NCI-H510A treated with DMSO at 0.1 percent for 48 hours (cell line): ENCODE results near the gene FAM110D.

Experiments
- DNase-seq: peaks from one replicate; lab custom pipeline; 2025; lab: John Stamatoyannopoulos, UW

The FAM110D gene

DNA sequence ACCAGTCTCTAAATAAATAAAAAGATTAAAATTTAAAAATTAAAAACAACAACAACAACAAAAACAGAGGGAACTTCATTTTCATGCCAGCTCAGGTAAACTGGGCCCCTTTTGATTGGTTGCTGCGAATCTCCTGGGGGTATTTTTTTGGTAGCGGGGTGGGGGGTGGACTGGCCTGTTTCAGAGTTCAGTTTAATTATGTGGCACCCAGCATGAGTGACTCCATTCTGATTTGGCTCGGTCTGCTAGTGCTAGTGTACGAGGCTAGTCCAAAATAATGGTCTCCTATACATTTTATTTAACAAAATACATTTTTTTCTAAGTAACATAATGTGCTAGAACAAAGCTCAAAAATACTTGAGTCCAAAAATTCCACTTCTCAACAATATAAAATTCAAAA, 29.1 kb upstream of the FAM110D start:
- no peak for DNase-seq

DNA sequence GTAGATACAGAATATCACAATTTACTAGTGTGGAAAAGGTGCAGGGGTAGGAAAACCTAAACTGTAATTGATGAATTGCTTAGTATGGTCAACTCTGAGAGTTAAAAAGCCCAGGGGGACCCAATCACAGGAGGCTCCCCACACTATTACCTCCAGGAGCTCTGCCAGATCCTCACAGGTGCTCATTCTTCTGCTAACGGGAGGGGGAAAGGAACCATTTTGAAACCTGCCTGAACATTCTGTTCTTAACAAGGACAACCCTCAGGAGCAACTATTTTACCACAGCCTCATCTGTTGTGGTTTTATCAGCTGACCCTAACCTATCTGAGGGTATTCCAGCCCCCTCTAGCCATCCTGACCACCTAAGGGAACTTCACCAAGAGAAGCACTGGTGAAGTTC, 28.2 kb upstream of the FAM110D start:
- DNase-seq, result no peak

DNA sequence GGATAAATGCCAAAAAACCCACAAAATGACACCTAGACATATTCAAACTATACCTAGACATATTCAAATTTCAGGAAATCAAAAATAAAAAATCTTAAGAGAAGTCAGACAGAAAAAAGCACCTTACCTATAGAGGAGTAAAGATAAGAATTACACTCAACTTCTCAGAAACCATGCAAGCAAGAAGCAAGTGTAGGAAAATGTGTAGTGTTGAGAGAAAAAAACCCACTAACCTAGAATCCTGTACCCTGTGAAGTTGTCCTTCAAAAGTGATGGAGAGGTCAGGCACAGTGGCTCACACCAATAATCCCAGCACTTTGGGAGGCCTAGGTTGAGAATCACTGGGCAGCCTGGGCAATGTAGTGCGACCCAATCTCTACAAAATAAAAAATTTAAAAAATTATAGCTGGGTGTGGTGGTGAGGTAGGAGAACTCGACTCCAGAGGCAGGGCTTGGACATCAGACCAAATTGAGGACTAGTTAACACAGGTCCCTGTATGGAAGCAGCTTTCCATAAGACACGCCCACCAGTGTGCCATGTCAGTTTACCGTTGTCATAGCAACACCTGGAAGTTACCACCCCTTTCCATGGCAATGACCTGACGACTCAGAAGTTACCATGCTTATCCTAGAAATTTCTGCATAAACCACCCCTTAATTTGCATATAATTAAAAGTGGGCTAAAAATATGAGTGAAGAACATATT, 26.6 kb upstream of the FAM110D start:
- DNase-seq, result no peak

DNA sequence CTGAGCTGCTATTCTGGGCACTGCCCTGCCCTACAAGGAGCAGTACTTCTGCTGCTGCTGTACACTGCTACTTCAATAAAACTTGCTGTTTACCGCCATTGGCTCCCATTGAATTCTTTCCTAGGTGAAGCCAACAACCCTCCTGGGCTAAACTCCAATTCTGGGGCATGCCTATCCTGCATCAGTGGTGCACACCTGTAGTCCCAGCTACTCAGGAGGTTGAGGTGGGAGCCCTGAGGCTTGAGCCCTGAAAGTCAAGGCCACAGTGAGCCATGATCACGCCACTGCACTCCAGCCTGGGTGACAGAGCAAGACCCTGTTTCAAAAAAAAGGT, 26.1 kb upstream of the FAM110D start:
- DNase-seq, result no peak

DNA sequence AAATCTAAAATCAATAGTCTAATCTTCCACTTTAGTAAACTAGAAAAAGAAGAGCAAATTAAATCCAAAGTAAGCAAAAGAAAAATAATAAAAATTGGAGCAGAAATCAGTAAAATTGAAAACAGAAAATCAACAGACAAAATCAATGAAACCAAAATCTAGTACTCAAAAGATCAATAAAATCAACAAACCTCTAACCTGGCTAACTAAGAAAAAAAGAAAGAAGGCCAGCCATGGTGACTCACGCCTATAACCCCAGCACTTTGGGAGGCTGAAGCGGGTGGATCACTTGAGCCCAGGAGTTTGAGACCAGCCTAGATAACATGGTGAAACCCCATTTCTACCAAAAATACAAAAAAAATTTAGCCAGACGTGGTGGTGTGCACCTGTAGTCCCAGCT, 24.4 kb upstream of the FAM110D start:
- DNase-seq, result no peak

DNA sequence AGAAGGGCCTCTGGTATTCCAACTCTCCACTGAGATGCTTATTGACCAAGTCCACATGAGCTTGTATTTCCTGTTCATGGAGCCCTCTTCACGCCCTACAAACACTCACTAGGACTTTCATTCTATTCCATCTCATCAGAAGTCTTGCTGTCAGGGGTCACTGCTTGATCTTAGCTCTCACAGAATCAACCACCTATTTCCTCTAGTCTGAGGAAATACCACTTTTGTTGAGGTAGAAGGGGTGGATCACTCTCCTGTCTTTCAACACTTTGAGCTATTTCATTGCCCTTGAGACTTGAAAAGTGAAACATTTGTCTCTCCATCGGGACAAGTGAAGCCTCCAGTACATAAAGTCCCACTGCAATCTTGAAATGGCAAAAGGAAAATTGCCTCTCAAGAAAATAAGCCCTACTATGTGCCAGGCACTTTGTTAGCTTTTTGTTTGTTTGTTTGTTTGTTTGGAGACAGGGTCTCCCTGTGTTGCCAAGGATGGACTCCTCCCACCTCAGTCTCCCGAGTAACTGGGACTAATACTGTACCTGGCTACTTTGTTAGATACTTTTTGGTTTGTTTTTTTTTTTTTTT, 19.8 kb upstream of the FAM110D start:
- peak; percentile 60 for DNase-seq

DNA sequence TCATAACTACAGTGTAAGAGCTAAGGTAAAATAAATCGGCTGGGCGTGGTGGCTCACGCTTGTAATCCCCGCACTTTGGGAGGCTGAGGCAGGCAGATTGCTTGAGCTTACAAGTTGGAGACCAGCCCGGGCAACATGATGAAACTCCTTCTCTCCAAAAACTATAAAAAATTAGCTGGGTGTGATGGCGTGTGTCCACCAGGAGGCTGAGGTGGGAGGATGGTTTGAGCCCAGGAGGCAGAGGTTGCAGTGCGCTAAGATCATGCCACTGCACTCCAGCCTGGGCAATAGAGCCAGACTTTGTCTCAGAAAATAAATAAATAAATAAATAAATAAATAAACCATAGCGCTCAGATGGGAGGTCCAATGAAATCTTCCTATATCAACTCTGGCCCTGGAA, 16.7 kb upstream of the FAM110D start:
- DNase-seq, result no peak

DNA sequence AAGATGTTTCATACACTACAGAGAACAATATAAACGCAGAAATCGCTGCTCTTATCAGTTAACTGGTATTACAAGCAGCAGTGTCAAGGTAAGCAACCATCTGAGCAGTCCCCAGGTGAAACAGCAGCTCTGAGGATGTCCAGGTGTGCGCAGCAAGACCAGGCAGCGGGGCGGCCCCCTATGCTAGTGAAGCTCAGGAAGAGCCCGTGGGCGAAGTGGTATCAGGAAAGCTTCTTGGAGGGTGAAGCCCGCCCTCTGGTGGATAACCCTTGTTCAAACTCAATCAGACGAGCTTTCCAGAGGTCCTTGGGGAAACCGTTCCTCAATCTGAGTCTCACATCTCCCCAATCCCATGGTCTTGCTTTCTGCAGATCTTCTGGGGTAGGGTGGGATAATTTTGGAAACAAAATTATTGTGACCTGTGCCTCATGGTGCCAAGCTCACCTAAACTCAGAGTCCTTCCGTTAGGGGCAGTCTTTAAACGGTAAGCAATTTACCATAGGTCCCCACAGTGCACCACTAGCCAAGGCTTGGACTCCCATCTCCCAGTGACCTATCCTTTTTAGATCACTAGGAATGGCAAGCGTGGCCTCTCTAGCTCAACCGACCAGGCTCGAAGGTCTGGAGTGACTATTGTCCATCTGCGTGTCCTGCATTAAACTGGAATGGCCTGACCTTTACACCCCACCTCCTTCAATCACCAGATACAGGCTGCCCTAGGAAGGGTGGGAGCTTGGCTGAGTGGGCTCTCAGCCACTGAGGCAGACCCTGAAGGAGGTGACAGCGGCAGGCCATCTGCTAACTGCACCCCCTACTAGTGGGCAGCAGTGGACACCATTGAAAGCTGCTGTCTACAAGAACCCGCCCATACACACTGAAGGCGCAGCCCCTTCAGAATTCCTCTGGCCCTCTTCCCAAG, 13.6 kb upstream of the FAM110D start:
- peak; percentile 95 for DNase-seq

DNA sequence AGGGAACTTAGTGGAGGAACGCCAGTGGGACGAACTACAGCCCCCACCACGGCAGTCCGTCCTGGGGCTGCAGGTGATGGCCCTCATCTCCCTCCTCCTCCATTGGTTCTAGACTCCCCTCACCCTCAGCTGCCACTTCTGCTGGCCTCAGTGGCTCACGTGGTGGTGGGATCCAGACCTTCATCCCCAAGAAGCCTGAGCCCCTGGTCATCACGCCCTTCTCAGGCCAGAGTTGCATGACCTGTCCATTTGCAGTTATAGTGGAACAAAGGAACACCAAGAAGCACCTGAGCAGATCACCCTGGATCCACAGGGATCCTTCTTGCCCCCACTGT, 13.0 kb upstream of the FAM110D start:
- DNase-seq, result no peak

DNA sequence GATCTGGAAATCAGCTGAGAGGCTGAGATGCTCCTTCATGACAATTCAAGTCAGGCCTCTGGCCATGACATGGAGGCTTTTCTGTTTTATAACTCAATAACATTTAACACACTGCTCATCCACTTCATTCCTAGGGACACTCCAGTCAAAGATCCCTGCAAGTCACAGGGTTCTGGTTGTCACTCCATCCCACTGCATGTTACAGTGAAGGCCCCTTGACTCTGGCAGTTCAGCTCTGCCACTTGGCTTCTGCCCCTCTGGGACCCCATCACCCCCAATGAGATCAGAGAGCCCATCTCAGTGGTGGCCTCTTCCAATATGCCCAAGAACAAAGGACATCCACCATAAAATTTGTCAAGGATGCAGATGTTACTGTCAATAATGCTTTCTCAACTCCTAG, 10.0 kb upstream of the FAM110D start:
- DNase-seq, result no peak

DNA sequence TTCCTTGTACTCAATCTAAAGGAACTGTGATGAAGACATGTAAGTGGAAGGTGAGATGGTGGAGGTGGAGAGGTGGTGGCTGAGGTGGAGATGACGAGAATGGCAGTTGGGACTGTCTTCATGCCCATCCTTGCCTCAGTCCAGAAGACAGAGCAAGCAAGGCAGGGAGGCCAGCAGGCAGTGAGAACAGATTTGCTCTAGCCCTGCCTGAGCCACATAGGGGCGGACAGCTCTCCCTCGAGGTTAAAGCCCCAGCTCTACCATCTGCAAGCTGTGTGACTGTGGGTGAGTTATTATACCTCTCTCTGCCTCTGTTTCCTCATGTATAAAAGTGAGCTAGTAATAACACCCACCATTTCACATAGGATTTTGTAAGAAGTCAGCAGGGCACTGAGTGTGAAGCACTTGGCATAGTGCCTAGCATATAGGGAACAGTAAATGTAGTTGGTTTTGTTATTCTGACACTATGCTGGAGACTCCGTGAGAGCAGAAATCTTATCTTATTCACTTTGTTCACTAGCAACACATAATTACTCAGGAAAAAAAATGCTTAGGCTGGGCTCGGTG, 4.8 kb upstream of the FAM110D start:
- DNase-seq, result no peak

DNA sequence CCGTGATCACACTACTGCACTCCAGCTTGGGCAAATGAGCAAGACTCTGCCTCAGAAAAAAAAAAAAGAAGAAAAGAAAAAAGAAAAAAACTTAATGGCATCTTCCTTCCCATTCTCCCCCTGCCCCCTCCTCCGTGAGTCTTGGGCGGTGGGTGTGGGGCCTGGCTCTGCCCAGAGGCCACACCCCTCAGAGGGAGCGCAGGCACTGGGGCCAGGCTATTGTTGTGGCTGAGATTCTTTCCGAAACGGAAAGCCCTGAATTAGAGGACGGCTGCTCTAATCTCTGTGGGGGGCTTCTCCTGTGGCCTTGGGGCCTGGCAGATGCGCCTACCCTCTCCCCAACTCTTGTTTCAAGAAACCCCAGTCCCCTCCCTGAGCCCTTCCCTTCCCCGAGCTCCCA, 4.1 kb upstream of the FAM110D start:
- DNase-seq, result no peak

DNA sequence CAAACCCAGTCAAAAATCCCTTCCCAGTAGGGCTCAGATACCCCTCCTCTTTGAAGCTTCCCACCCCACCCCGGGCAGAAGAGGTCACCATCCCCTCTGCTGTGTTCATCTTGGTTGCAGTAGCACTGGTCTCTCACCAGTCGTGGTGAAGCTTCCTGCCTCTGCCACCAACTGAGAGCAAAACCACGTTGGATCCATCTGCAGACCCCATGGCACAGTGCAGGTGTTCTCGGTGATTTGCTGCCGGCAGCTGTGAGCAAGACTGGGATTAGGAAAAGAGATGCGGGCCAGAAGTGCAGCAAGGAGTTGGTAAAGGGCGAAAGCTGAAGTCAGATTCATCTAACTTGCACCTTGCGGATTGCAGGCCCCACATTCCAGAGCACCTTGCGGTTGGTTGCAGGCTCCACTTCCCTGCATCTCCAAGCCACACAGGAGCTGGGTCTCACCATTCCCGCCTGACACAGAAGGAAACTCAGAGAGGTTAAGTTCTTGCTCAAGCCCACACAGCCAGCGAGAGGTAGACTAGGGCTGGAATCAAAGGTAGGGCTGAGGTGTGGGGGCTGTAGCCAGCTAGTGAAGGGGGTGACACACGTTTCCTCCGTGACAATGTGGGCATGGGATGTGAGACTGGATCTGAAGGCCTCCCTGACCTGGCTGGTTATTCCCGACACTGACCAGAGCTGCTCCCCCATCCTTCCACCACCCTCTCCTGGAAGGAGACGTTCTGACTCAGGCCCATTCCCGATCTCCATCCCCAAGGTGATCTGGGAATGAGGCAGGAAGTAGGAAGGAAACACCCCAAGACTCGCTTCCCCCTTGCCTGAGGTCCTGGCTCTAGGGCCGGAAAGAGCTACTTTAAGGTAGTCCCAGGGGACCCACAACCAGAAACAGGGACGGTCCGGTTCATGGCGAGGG, 3.3 kb upstream of the FAM110D start:
- no peak for DNase-seq

DNA sequence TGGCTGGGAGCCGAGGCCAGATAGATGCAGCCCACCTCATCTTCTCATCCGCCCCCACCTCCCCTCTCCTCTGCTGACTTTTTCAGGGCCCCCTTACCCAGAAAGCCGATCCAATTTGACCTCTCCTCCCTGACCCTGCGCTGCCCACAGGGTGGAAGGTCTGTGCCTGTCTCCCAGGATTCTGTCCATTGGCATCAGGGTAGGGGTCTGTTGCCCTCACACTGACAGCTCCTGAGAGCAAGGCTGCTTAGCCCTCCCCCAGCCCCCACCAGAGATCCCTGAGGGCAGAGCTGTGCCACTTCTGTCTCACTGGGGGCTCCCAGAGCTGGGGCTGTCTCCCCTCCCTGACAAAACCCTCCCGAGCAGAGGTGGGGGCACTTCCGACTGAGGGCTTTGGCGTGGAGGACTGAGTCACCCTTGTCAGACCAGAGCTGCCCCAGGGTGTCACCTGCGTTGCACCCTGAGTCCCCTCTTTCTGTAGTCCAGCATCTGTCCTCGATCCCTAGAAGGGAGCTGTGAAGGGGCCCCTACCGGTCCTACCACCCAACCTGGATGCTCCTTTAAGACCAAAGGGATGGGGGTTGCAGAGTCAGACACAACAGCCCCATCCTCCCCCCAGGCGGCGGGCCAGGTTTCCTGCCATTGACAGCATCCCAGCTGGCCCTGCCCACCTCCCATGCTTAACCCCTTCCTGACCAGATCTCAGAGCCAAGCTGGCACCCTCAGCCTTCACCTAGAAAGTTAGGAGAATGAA, 2.4 kb upstream of the FAM110D start:
- DNase-seq, result peak; percentile 27

DNA sequence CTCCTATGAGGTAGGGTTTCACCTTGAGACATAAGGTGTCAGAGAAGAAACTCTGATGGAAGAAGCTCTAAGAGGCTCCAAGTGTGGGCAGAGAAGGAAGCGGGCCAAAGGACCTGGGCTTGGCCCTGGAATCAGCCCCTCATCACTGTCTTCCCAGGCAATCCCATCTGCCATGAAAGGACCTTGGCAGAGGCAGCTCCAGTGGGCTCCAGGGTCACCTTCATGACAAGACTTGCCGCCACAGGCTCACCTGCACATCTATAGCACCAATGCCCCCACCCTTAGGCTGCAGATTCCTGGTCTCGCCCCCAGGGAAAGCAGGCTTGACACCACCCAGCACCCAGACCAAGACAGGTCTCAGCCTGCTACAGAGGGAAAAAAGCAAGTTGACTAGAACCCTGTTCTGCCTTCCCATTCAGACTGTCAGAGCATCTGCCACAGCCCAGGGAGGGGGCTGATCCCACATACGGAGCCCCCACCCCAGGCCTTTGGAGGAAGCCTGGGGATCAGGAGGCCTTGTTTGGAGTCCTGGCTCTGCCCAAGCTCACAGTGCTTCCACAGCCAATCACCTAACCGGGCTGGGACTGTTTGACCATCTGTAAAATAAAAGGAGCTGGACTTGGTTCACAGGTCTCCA, 490 bp upstream of the FAM110D start:
- DNase-seq, result no peak

DNA sequence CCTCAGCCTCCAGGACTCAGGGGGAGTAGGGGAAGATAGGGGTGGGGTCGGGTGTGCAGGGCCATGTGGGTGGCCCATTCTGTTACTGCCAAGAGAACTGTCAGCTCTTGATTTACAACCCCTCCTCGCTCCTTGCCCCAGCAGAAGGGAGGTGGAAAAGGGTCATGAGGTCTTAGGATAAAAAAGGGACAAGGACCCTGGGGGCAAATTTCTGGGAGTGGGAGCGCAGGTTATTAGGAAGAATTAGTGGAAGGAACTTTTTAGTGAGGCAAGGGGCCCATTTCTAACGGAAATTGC, 812 bp downstream of the FAM110D start:
- DNase-seq, result no peak

DNA sequence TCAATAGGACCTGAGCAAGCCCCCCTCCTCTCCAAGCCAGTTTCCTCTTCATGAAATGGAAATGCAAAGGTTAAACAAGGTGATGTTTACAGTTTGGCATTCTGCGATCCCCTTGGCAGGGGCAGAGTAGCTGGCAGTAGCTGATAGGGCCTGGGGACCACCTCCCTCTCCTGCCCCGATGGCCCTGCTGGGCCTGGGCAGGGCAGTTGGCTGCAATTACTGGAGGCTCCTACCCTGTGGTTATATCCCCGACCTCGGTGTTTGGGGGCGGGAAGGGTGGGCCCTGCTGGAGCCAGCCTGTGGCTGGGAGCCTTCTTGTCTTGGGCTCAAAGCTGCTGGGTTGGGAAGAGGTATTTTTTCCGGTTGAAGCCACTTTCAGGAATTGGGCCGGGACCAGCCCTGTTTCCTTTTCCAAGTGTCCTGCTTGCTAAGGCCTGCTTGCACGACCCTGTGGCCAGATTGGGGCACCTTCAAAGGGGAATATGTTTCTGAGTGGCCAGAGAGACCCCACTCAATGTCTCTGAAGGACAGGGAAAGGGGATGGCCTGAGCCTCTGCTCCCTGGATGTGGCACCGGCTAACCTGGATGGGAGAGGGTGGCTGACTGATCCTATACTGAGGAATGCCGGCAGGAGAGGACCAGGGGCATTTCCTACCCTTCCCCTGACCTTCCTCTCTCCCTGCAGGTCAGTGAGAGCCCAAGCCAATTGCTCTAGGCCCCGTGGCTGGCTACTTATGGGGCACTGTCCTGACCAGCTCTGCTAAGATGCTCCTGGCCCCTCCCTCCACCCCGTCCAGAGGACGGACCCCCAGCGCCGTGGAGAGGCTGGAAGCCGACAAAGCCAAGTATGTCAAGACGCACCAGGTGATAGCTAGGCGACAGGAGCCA, 1.9 kb downstream of the FAM110D start:
- DNase-seq, result no peak

DNA sequence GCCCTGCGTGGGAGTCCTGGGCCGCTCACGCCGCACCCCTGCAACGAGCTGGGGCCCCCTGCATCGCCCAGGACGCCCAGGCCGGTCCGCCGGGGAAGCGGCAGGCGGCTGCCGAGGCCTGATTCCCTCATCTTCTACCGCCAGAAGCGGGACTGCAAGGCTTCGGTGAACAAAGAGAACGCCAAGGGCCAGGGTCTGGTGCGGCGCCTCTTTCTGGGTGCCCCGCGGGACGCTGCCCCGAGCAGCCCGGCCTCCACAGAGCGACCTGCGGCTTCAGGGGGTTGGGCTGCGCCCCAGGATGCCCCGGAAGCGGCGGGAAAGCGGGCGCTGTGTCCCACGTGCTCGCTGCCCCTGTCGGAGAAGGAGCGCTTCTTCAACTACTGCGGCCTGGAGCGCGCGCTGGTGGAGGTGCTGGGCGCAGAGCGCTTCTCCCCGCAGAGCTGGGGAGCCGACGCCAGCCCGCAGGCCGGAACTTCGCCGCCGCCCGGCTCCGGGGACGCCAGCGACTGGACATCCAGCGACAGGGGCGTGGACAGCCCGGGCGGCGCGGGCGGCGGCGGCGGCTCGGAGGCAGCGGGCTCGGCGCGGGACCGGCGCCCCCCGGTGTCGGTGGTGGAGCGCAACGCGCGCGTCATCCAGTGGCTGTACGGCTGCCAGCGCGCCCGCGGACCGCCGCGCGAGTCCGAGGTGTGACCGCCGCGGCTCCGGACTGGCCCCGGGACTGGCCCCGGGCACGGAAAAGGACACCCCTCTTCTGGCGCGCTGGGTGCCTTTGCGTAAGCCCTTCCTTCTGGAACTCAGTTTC, 2.7 kb downstream of the FAM110D start:
- peak; percentile 26 for DNase-seq

DNA sequence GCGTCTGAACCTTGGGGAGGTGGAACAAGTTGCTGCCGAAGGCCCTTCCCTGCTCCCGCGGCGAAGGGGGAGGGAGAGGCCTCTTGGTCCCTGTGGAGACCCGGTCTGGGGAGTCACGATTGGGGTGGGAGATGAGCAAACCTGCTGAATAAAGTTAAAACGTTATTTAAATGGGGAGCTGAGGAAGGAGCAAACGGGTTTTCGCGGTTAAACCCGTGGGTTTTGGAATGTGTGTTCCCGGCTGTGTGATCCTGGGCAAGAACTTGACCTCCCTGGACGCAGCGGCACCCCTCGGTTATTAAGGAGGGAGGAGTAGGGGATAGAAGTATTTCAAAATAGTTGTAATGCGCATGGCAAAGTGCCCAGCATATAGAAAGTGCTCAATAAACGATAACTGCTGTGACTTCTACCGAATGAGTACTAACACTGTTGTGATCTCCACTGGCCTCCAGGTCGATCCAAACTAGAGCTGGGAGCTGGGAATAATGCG, 3.4 kb downstream of the FAM110D start:
- DNase-seq, result no peak
